Measurements from ENCODE around the gene MKNK2.

The MKNK2 gene

DNA sequence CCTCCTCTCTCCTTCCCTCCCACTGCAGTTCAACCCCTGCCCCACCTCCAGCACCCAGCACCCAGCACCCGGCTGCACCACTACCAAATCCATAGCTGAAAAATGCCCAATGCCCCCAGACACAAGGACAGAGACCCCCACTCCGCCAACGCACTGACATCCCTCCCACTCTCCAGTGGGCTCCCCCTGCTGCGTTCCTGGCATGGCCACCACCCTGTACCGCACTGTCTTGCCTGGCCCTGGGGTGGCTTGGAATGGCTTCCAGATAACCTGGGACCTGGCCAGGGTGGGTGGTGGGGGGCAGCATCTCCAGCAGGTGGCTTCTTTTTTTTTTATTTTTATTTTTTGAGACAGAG lies 5.8 kb upstream of the MKNK2 start:
- TF ChIP-seq, protein P1, sequence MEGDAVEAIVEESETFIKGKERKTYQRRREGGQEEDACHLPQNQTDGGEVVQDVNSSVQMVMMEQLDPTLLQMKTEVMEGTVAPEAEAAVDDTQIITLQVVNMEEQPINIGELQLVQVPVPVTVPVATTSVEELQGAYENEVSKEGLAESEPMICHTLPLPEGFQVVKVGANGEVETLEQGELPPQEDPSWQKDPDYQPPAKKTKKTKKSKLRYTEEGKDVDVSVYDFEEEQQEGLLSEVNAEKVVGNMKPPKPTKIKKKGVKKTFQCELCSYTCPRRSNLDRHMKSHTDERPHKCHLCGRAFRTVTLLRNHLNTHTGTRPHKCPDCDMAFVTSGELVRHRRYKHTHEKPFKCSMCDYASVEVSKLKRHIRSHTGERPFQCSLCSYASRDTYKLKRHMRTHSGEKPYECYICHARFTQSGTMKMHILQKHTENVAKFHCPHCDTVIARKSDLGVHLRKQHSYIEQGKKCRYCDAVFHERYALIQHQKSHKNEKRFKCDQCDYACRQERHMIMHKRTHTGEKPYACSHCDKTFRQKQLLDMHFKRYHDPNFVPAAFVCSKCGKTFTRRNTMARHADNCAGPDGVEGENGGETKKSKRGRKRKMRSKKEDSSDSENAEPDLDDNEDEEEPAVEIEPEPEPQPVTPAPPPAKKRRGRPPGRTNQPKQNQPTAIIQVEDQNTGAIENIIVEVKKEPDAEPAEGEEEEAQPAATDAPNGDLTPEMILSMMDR (IDR thresholded peaks at IDR 0.05; ENCODE audit: low read depth, low read length), result no peak
- DNase-seq (ENCODE audit: low read depth, low spot score), result no peak
- in situ Hi-C loops (cut with HindIII; ENCODE audit: low sequenced_read_pairs), result no loop called here
- H3K4me3 ChIP-seq (ENCODE audit: low read depth, low read length), result no peak overlapping the region

DNA sequence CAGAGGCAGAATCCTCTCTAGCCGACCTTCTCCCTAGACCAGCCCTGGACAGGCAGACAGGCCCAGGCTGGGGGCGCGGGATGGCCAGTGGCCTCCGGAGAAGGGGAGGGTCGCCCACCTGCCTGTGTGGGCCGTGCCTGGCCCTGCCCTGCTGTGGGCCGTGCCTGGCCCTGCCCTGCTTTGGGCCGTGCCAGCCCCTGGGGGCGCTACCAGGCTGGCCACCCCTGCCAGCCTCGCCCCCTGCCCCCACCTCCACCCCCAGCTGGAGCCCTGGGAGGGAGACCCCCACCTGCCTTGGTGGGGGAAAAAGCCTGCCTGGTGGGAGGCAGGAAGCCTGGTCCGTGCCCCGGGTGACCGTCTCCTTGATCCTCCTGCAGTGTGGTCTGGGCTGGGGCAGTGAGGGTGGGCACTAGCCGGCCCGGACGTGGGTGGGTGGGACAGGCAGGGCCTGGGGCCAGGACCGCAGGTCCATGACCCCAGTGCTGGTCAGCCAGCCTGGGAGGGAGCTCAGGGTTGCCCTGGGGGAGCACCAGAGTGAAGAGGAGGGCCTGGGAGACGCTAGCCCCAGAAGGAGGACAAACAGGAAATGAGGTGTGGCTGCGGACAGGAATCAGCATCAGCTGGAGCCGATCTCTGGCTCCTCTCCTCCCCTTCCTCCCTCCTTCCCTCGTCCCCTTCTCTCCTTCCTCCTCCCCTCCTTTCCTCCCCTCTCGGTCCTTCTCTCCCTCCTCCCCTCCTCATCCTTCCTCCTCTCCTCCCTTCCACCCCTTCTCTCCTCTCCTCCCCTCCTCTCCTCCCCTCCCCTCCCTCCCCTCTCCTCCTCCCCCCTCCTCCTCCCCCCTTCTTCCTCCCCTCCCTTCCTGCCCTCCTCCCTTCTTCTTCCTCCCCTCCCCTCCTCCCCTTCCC lies 5.1 kb upstream of the MKNK2 start:
- TF ChIP-seq, protein P1 (IDR thresholded peaks at IDR 0.05; ENCODE audit: low read depth, low read length), result no peak
- in situ Hi-C loops (cut with HindIII; ENCODE audit: low sequenced_read_pairs), result no loop called here
- no peak overlapping the region for H3K4me3 ChIP-seq (ENCODE audit: low read depth, low read length)
- DNase-seq (ENCODE audit: low read depth, low spot score), result peak; percentile 67

DNA sequence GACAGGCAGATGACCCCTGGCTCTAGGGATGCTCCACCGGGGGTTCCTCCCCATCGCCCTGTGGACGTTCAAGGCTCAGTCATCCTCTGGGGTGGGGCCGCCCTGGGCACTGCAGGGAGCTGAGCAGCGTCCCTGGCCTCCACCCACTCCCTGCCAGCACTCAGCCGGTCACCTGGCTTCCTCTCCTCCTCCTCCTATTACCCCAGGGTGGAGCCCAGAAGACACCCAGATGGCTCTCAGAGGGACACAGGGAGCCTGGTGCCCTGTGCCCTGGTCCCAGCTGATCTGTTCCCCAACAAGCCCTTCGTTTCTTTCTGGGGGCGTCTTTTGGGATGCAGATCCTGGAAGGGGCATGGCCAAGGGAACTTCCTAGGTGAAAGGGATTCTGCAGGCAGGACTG lies 3.7 kb upstream of the MKNK2 start:
- in situ Hi-C loops (cut with HindIII; ENCODE audit: low sequenced_read_pairs), result no loop called here
- TF ChIP-seq, protein P1 (IDR thresholded peaks at IDR 0.05; ENCODE audit: low read depth, low read length), result no peak
- DNase-seq (ENCODE audit: low read depth, low spot score), result no peak
- no peak overlapping the region for H3K4me3 ChIP-seq (ENCODE audit: low read depth, low read length)

DNA sequence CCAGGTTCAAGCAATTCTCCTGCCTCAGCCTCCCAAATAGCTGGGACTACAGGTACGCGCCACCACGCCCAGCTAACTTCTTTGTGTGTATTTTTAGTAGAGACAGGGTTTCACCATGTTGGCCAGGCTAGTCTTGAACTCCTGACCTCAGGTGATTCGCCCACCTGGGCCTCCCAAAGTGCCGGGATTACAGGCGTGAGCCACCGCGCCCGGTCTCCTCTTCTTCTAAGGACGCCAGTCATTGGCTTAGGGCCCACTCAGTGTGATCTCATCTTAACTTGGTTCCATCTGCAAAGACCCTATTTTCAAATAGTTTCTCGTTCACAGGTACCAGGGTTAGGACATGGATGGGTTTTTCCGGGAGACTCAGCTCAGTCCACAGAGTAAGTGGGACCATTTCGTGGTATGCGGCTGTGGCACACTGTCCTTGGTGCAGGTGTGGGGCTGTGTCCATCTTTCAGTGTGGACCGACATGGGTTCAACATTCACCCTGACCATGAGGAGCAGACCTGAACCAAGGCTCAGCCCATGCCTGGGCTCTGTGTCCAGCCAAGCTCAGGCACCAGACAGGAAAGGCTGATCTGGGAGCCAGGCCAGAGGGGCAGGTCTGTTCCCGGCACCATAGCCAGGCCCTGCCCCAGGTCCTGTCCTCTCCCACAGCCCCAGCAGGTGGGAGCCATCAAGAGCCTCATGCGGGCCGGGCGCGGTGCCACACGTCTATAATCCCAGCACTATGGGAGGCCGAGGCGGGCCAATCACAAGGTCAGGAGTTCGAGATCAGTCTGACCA lies 2.8 kb upstream of the MKNK2 start:
- in situ Hi-C loops (cut with HindIII; ENCODE audit: low sequenced_read_pairs), result no loop called here
- TF ChIP-seq, protein P1 (IDR thresholded peaks at IDR 0.05; ENCODE audit: low read depth, low read length), result no peak
- DNase-seq (ENCODE audit: low read depth, low spot score), result no peak
- no peak overlapping the region for H3K4me3 ChIP-seq (ENCODE audit: low read depth, low read length)

DNA sequence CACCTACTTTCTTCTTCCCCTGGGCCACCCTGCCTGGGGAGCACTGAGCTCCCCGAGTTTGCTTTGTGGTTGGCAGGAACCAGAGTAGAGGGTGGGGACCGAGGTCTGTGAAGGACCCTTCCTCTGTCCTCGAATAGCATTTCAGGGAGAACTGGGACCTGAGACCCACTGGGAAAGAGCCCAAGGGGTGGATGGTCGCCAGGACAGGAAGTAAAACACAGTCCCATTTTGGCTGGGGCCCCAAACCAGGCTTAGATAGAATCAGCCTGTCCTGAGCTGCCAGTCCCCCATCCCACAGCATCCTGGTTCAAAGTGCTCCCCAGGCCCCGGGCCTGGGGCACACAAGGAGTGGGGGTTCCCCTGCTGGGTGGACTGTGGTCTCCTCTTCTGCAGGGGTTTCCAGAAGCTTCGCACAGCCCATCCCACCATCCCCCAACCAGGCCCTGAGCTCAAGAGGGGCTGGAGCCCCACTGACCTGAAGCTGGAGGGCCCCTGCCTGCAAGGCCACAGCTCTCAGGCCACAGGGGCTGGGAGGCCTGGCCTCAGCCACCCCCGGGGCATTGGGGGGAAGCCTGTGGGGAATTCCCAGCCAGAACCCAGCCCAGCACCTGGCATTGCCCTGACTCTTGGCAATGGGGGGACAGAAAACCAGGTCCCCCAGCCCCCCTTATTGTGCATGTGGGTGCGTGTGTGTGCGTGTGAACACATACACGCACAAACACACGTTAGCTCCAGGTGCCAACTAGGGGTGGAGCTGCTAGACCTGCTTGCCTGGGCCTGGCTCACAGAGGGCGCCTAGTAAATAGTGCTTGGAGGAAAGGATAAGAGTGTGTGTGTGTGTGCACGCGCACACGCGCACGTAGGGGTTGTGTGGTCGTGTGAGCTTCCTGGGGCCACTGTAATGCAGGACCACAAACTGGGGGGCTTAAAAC lies 995 bp upstream of the MKNK2 start:
- in situ Hi-C loops (cut with HindIII; ENCODE audit: low sequenced_read_pairs), result no loop called here
- TF ChIP-seq, protein P1 (IDR thresholded peaks at IDR 0.05; ENCODE audit: low read depth, low read length), result no peak
- DNase-seq (ENCODE audit: low read depth, low spot score), result no peak
- H3K4me3 ChIP-seq (ENCODE audit: low read depth, low read length), result no peak overlapping the region
